Activated naive CD8-positive, alpha-beta T cell treated with anti-CD3 and anti-CD28 coated beads, Interleukin-2, amount 50 U/mL, for 24 hours (primary cell): Measurements from ENCODE around the gene CXXC1.
"Not testable (repeated sequence)": the region's sequence is repeated elsewhere in the genome, so short reads cannot be mapped to it uniquely, and the experiment has no call there.

Experiments used
- ATAC-seq: fragments of 150-1000 bp; cut with Tn5 transposase; one replicate; pipeline ENCODE4 v1.10.0; 2021
- DNase-seq: peaks from one replicate; pipeline ENCODE4 v3.0.0; 2021
- H3K27ac Mint-ChIP-seq: one replicate; pipeline ENCODE4 v1.8.0; 2021; ENCODE audit warnings: mild to moderate bottlenecking, mixed read lengths
- H3K27me3 Mint-ChIP-seq: one replicate; pipeline ENCODE4 v1.8.0; 2021; ENCODE audit warnings: mixed read lengths
- H3K36me3 Mint-ChIP-seq: one replicate; pipeline ENCODE4 v1.8.0; 2021; ENCODE audit warnings: low read depth, mixed read lengths
- H3K4me1 Mint-ChIP-seq: one replicate; pipeline ENCODE4 v1.8.0; 2021; ENCODE audit warnings: mixed read lengths
- H3K4me3 Mint-ChIP-seq: one replicate; pipeline ENCODE4 v1.8.0; 2021; ENCODE audit warnings: mild to moderate bottlenecking, moderate library complexity, mixed read lengths
- H3K9me3 Mint-ChIP-seq: one replicate; pipeline ENCODE4 v1.8.0; 2021; ENCODE audit warnings: mixed read lengths

The CXXC1 gene

DNA sequence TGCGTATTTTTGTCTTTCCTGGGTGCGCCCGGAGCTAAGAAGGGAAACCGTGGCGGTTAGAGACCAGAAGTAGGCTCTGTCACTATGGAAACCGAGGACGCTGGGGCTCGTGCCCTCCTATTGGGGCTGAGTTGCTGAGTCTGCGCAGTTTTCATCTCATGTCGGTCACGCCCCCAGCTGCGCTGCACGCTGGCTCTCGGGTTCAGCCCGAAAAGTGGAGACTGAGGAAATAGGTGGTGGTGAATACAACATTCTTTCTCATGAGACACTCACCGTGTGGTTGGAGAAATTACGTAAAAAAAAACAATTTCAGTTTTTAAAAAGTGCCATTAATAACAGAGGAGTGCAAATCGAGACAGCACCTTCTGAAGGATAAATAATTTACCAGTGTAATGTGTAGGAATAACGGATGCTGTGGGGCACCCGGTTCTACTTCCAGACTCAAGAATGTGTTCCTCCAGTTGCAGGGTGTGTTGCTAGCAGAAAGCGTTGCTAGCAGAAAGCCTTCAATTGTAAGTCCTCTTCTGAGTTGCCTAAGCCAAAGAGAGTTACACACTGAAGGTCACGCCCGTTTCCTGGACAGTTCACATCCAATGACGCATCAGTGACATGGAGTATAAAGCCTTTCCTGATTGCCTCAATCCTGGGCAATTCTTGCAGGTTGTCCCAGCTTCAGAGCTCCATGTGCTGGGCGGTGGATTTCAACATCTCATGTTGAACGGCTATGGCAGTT, 20.4 kb upstream of the CXXC1 start:
- Mint-ChIP-seq H3K4me1 (peaks cover 13% of the 10 kb centered on the region), H3K9me3 (peaks cover 5% of the 10 kb centered on the region), H3K27me3 (peaks cover 16% of the 10 kb centered on the region), H3K27ac (peak overlapping the region; percentile 87), H3K4me3 (peak overlapping the region; percentile 88), H3K36me3 (no peaks in the 10 kb centered on the region)
- DNase-seq (peak; percentile 92), ATAC-seq (peak; percentile 99)

DNA sequence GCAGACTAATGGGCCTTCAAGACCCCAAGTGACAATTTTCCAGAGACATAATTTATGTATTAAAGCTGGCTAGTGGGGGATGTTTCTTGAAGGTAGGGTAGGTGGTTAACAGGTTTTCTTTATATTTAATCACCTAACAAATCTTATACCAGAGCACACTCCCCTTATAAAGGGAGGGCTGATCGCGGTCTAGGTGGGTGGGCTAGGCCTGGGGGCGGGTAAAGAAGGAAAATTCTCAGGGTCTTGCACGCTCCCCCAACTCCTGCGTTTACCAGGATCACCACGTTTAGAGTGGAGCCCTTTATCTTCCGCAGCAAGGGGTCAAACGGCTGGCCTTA, 19.9 kb upstream of the CXXC1 start:
- DNase-seq: no peak
- peak overlapping the region; percentile 87 for H3K27ac Mint-ChIP-seq
- H3K27me3 Mint-ChIP-seq: peaks cover 21% of the 10 kb centered on the region
- peaks cover 13% of the 10 kb centered on the region for H3K4me1 Mint-ChIP-seq
- H3K4me3 Mint-ChIP-seq: peak overlapping the region; percentile 88
- peaks cover 5% of the 10 kb centered on the region for H3K9me3 Mint-ChIP-seq
- no peaks in the 10 kb centered on the region for H3K36me3 Mint-ChIP-seq
- no peak for ATAC-seq

DNA sequence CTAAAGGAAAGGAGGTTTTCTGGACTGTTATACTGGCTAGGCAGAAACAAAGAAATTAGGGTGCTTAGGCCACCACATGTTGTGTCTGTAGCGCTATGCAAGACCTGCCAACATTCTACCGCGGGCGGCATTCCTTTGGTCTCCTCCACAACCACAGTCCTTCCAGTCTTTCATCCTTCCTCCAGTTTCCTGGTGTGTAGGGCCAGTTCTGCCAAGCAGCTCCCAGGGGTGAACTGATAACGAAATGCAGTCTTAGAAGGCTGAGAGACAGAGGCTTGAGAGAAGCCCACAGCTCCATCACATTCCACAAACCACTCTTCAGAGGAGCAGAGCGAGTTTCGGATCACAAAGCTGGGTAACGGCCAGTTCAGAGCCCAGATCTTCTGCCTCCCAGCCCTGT, 19.5 kb upstream of the CXXC1 start:
- DNase-seq (no peak), ATAC-seq (no peak)
- H3K4me3 Mint-ChIP-seq: peak overlapping the region; percentile 88
- no peak overlapping the region for H3K27ac Mint-ChIP-seq
- H3K27me3 Mint-ChIP-seq: peaks cover 21% of the 10 kb centered on the region
- H3K9me3 Mint-ChIP-seq: peaks cover 5% of the 10 kb centered on the region
- peaks cover 13% of the 10 kb centered on the region for H3K4me1 Mint-ChIP-seq
- no peaks in the 10 kb centered on the region for H3K36me3 Mint-ChIP-seq

DNA sequence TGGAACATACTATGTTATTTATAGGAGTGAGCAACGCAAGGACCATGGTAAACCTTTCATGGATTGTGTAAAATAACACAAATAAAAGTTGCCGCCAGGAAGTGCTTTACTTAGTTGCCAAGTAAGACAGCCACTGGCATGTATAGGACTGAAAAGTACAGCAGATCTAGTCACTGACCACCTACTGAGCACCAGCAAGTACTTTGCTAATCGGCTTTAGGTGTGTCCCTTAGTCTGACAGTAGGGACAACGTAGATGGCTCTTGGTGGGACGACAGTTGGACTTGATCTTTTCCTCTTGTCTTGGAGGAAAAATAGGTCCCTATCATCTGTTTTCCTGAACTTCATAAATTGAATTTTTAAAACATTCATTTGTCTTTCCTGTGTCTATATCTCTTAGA, 13.6 kb upstream of the CXXC1 start:
- Mint-ChIP-seq H3K36me3 (no peaks in the 10 kb centered on the region), H3K9me3 (peaks cover 5% of the 10 kb centered on the region), H3K4me3 (no peak overlapping the region), H3K27me3 (peaks cover 38% of the 10 kb centered on the region), H3K4me1 (peaks cover 8% of the 10 kb centered on the region), H3K27ac (no peak overlapping the region)
- DNase-seq: no peak
- ATAC-seq: no peak

DNA sequence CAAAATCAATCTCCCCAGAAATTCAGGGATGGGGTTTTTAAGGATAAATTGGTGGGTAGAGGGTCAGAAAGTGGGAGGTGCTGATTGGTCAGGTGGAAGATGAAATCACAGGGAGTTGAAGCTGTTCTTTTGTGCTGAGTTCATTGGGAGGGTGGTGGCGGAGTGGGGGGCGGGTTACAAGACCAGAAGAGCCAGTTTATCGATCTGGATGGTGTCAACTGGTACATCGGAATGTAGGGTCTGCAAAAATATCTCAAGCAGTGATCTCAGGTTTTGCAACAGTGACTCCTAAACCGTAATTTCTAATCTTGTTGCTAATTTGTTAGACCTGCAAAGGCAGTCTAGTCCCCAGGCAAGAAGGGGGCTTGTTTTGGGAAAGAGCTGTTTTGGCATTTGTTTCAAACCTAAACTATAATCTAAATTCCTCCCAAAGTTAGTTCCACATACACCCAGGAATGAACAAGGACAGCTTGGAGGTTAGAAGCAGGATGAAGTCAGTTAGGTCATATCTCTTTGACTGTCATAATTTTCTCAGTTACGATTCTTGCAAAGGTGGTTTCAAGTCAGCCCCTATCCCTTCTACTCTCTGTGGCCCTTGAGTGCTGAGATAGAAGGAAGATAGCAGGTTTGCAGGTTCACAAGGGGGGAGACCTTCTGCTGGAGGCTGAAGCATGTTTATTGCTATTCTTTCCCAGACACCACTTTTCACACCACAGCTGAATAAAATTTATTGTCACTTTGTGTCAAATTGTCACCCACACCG, 12.3 kb upstream of the CXXC1 start:
- peaks cover 8% of the 10 kb centered on the region for H3K4me1 Mint-ChIP-seq
- ATAC-seq: no peak
- DNase-seq: no peak
- no peaks in the 10 kb centered on the region for H3K9me3 Mint-ChIP-seq
- no peaks in the 10 kb centered on the region for H3K36me3 Mint-ChIP-seq
- no peak overlapping the region for H3K4me3 Mint-ChIP-seq
- H3K27ac Mint-ChIP-seq: no peak overlapping the region
- H3K27me3 Mint-ChIP-seq: peaks cover 33% of the 10 kb centered on the region

DNA sequence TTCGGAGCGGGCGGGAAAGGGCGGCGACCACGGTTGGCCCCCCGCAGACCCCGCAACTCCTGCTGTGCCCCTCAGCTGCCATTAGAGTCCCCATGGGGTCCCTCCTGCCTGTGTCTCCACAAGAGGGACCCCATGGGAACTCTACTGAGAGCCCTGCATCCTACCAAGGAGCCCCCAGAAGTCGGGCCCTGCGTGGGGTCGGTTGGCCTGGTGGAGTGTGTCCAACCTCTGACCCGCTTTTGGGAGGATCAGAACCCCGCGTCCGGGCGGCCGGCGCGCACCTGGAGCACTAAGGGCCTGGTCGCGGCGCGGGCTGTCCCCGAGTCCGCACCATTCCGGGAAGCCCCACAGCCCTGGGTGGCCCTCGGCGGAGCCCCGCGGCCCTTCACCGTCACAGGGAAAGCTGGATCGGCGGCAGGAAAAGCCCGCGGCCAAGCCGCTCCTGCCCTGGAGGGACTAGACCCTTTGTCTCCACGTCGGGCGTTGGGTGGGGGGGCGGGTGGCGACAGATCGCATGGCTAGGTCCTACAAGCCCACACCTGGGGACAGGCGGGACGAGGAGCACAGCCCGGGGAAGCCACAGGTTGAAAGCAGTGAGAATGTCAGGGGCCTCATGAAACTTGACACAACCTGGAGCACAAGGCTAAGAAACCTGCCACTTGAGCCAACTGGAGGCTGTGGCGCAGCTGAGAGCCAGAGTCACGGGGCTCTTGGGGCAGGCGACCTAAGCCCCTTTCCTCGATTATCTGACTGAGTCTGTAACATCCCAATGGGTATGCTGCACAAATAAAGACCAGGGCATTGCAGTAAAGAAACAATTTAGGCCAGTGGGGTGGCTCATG, 11.2 kb upstream of the CXXC1 start:
- Mint-ChIP-seq H3K9me3 (no peaks in the 10 kb centered on the region), H3K27me3 (peaks cover 28% of the 10 kb centered on the region), H3K4me3 (peak overlapping the region; percentile 73), H3K4me1 (peaks cover 8% of the 10 kb centered on the region), H3K27ac (no peak overlapping the region), H3K36me3 (no peaks in the 10 kb centered on the region)
- ATAC-seq (no peak), DNase-seq (no peak)

DNA sequence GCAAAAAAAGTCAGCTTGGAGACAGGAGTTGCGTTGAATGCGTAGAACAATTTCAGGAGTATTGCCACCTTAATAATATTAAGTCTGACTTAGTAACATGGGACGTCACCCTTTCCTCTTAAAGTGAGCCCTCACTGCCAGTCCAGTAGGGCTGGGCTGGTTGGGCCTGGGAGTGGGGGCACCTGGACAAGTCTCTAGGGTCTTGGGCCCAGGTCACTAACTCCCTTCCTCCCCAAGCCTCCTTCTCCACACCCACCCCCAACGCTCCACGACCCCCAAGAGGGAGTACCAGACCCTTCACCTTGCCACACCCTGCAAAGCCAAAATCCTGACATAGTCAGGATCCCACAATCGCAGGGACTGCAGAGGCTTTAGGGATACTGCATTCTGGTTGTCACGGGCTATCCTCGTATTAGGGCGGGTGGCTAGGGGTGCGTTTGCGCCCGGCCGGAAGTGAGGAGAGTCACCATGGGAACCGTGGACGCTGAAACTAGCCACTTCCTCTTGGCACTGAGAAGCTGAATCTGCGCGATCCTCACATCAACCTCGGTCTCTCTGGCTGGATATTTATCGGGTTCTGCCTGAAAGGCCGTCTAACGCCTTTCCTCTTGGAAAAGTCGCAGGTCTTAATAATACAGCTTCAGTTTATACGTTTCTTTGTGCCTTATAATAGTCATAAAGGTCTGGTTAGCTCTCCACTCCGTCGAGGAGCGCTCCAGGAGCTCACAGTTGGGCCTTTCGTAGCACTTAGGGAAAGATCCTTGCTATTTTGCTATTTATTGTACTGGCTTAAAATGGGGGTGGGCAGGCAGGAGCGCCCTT, 10.3 kb upstream of the CXXC1 start:
- H3K9me3 Mint-ChIP-seq: no peaks in the 10 kb centered on the region
- H3K27me3 Mint-ChIP-seq: peaks cover 23% of the 10 kb centered on the region
- peaks cover 8% of the 10 kb centered on the region for H3K4me1 Mint-ChIP-seq
- DNase-seq: peak; percentile 80
- peak; percentile 95 for ATAC-seq
- peak overlapping the region; percentile 73 for H3K4me3 Mint-ChIP-seq
- H3K27ac Mint-ChIP-seq: peak overlapping the region; percentile 63
- H3K36me3 Mint-ChIP-seq: no peaks in the 10 kb centered on the region

DNA sequence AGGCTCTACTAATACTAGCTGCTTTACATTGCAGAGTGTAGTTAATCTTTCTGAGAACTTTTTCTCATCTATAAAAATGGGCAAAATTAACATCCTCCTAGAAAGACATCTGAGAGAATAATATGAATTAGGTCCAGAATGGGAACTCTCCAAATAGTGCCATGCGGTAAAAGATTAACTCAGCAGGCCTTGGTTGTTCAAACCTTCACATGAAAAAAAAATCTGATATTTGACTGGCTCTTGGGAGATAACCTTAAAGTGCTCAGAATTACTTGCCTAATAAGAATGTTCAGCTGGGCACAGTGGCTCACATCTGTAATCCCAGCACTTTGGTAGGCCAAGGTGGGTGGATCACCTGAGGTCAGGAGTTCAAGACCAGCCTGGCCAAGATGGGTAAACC, 5.5 kb upstream of the CXXC1 start:
- DNase-seq: no peak
- no peak overlapping the region for H3K27ac Mint-ChIP-seq
- H3K4me1 Mint-ChIP-seq: peaks cover 9% of the 10 kb centered on the region
- no peaks in the 10 kb centered on the region for H3K36me3 Mint-ChIP-seq
- no peaks in the 10 kb centered on the region for H3K27me3 Mint-ChIP-seq
- no peaks in the 10 kb centered on the region for H3K9me3 Mint-ChIP-seq
- no peak overlapping the region for H3K4me3 Mint-ChIP-seq
- no peak for ATAC-seq

DNA sequence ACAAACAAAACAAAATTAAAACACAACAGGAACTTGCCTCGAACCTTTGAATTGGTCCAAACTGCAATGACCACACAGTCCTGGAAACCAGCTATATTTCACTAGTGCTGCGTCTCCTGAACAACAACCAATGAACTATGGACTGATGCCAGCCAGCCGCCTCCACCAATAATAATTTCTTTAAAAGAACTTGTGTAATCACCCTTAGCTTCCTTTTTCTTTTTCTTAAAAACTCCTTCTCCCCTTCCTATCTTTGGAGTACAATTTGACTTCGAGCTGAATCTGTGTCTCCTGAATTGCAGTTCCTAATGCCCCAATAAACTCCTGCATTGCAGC, 1.6 kb upstream of the CXXC1 start:
- Mint-ChIP-seq H3K4me1 (peaks cover 20% of the 10 kb centered on the region), H3K27me3 (no peaks in the 10 kb centered on the region), H3K36me3 (peaks cover 21% of the 10 kb centered on the region), H3K27ac (no peak overlapping the region), H3K9me3 (no peaks in the 10 kb centered on the region), H3K4me3 (peak overlapping the region; percentile 63)
- DNase-seq (no peak), ATAC-seq (no peak)

DNA sequence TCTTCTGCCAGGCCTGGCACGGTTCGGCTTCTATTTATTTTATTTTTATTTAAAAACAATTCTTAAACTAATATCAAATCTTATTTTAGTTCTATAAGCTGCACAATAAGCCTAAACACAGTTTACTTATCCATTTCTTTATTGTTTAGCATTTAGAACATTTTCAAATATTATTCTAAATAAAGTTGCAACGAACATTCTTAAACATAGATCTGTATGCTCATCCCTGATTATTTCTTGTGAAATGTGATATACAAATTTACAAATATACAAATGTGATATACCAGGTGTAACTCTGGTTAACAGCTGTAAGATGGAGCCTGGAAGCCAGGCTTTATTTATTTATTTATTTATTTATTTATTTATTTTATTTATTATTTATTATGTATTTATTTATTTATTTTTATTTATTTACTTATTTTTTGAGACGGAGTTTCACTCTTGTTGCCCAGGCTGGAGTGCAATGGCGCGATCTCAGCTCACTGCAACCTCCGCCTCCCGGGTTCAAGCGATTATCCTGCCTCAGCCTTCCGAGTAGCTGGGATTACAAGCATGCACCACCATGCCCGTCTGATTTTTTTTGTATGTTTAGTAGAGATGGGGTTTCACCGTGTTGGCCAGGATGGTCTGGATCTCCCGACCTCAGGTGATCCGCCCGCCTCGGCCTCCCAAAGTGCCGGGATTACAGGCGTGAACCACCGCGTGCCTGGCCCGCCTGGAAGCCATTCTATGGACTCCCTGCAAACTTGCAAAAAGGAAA, 1.0 kb upstream of the CXXC1 start:
- H3K36me3 Mint-ChIP-seq: peaks cover 27% of the 10 kb centered on the region
- ATAC-seq, H3K27me3 Mint-ChIP-seq, DNase-seq, H3K9me3 Mint-ChIP-seq: not testable (repeated sequence)
- H3K4me3 Mint-ChIP-seq: peak overlapping the region; percentile 100
- peak overlapping the region; percentile 97 for H3K27ac Mint-ChIP-seq
- H3K4me1 Mint-ChIP-seq: peaks cover 22% of the 10 kb centered on the region

DNA sequence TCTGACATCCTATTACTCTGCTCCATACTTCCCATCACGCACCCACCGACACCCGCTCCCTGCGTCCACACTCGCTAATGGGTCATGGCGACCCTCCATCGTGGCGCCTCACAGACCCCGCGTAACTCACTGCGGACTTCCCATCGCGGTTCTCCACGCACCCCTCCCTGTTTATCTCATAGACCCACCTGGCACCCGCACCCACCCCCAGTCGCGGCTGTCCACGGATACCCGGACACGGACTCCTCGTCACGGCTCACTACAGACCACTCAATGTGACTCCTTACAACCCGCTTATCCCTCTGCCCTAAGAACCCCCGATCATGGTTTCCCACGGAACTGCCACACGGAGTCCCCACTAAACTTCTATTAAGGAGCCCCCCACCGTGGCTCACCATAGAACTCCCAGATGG, 458 bp downstream of the CXXC1 start:
- peaks cover 24% of the 10 kb centered on the region for H3K4me1 Mint-ChIP-seq
- peak overlapping the region; percentile 97 for H3K27ac Mint-ChIP-seq
- no peaks in the 10 kb centered on the region for H3K27me3 Mint-ChIP-seq
- ATAC-seq (no peak), DNase-seq (no peak)
- no peaks in the 10 kb centered on the region for H3K9me3 Mint-ChIP-seq
- peaks cover 39% of the 10 kb centered on the region for H3K36me3 Mint-ChIP-seq
- peak overlapping the region; percentile 100 for H3K4me3 Mint-ChIP-seq

DNA sequence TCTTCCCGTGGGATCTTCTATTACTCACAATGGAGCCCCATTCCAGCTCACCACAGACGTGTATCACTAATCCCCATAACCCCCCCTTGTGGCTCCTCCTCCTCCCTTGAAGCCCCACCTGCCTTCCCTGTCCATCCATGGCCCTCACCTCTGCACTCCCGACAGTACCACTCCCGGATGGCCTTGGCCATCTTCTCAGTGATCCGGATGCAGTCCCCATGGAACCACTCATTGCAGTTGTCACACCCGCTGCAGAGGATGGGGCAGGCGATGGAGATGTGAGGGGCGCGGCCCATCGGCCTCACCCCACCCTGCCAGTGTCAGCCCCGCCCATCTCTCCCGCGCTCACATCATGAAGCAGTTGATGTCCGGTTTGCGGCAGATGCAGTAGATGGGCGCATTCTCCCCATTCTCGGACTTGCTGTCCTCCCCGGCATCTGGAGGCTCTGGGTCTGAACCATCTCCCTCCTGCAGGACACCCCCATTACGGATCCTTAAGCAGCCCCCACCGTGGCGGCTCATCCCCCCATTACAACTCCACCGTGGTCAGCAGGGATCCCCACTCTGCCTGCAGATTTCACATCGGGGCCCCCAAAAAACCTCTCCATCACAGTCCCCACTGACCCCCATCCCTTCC, 983 bp downstream of the CXXC1 start:
- H3K27ac Mint-ChIP-seq: peak overlapping the region; percentile 97
- no peaks in the 10 kb centered on the region for H3K27me3 Mint-ChIP-seq
- H3K4me1 Mint-ChIP-seq: peaks cover 27% of the 10 kb centered on the region
- no peaks in the 10 kb centered on the region for H3K9me3 Mint-ChIP-seq
- peaks cover 42% of the 10 kb centered on the region for H3K36me3 Mint-ChIP-seq
- DNase-seq (peak; percentile 50), ATAC-seq (no peak)
- peak overlapping the region; percentile 100 for H3K4me3 Mint-ChIP-seq

DNA sequence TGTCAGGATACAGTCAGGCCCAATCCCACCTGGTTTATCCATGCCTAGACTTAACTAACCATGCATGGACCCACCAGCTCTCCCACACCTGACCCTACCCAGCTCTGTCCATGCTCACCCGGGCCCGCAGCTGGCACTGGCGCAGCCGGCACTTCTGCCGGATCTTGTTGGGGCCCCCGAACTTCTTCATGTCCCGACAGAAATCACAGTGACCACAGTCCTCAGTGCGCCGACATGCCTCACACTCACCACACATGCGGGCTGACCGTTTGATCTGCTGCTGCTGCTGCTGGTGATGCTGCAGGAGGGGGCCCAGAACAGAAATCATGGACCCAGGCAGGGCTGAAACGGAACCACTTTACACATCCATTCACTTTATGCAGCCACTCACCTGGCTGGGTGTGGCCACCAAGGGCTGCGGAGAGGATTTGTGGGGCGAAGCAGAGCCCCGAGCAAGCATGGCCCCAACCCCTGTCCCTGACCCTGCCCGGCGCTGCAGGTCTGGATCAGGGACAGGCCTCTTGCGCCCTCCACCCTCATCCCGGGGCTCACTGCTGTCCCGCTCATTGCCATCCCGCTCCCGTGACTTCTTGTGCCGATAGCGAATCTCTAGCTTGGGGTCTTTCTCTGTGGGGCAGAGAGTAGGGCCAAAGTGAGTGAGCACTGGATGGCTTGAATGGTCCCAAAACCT, 1.7 kb downstream of the CXXC1 start:
- Mint-ChIP-seq H3K9me3 (no peaks in the 10 kb centered on the region), H3K27ac (no peak overlapping the region), H3K4me1 (peaks cover 34% of the 10 kb centered on the region), H3K4me3 (peak overlapping the region; percentile 100), H3K36me3 (peaks cover 44% of the 10 kb centered on the region), H3K27me3 (no peaks in the 10 kb centered on the region)
- DNase-seq (no peak), ATAC-seq (no peak)
